Spleen (tissue), 11 donors: ENCODE measurements around the gene KIF5A. TPM values are rescaled to one million over a fixed set of nuclear protein-coding genes. Genes with fewer than 3 reads are reported as not detected.
A peak's percentile ranks its signal among the peaks of the same experiment; 100 is the strongest.

Source experiments
- DNase-seq: peaks from one replicate; pipeline ENCODE4 v3.0.0-alpha.2; 2020
- H3K27ac ChIP-seq, 8 donors: fragments of 200-600 bp; sonication (generic) in 7 of 8; 1 replicate in 4 of 8; 2 replicates in 4 of 8; pipeline versions ENCODE4 v1.5.0 to v1.8.0; 2016 to 2021; ENCODE audit warnings: inconsistent platforms in 4 of 8, mild to moderate bottlenecking in 4 of 8, moderate library complexity in 1 of 8
- H3K27me3 ChIP-seq, 7 donors: fragments of 200-600 bp; sonication (generic) in 6 of 7; replicated peaks in 1 of 7; 1 replicate in 4 of 7; 2 replicates in 3 of 7; pipeline versions ENCODE4 v1.5.0 to v1.8.0; 2016 to 2021; ENCODE audit warnings: inconsistent platforms in 3 of 7, mild to moderate bottlenecking in 1 of 7
- H3K36me3 ChIP-seq, 6 donors: fragments of 200-600 bp; sonication (generic) in 5 of 6; 1 replicate in 4 of 6; 2 replicates in 2 of 6; pipeline versions ENCODE4 v1.5.0 to v1.8.0; 2016 to 2021; ENCODE audit warnings: inconsistent platforms in 2 of 6
- H3K4me1 ChIP-seq, 6 donors: fragments of 200-600 bp; sonication (generic) in 5 of 6; 1 replicate in 3 of 6; 2 replicates in 3 of 6; pipeline versions ENCODE4 v1.5.0 to v1.8.0; 2016 to 2021; ENCODE audit warnings: inconsistent platforms in 3 of 6
- H3K4me3 ChIP-seq, 8 donors: fragments of 200-600 bp; sonication (generic) in 7 of 8; 1 replicate in 4 of 8; 2 replicates in 4 of 8; pipeline versions ENCODE4 v1.5.0 to v1.8.0; 2016 to 2021; ENCODE audit warnings: inconsistent platforms in 4 of 8, mild to moderate bottlenecking in 4 of 8, moderate library complexity in 2 of 8
- H3K9me3 ChIP-seq, 8 donors: fragments of 200-600 bp; sonication (generic) in 7 of 8; 1 replicate in 4 of 8; 2 replicates in 4 of 8; pipeline versions ENCODE4 v1.5.0 to v1.8.0; 2016 to 2021; ENCODE audit warnings: inconsistent platforms in 4 of 8
- CTCF ChIP-seq, 11 experiments: fragments of 200-600 bp in 7 of 11; fragments of 450-650 bp in 4 of 11; sonication (generic) in 4 of 11; IDR thresholded peaks in 8 of 11; conservative IDR thresholded peaks in 3 of 11; 1 replicate in 7 of 11; 2 replicates in 4 of 11; pipeline versions ENCODE4 v1.4.0 to v1.8.0; 2016 to 2021; ENCODE audit warnings: antibody characterized with exemption in 11 of 11, inconsistent platforms in 4 of 11, mild to moderate bottlenecking in 1 of 11
- POLR2A ChIP-seq, 3 donors: fragments of 450-650 bp; IDR thresholded peaks; one replicate each; pipeline ENCODE4 v1.5.1; 2017; ENCODE audit warnings: antibody characterized with exemption in 3 of 3, mild to moderate bottlenecking in 1 of 3
- POLR2AphosphoS5 ChIP-seq, 3 donors: sonication (generic); formaldehyde crosslinking; IDR thresholded peaks; one replicate each; pipeline ENCODE4 v1.5.1; 2017; ENCODE audit warnings: antibody characterized with exemption in 3 of 3
- WGBS, 5 donors: extraction: QIAGEN DNeasy Blood & Tissue Kit in 3 of 5; methylation state at CpG; one replicate each; pipeline versions ENCODE4 v1.1.5 to v1.1.7; 2013 to 2018; 5-methylcytosine and 5-hydroxymethylcytosine counted together
- intact Hi-C: fragments of 100-400 bp; cut with DNase I; formaldehyde crosslinking; loops from one replicate; pipeline ENCODE4 v1.15.0; 2023; ENCODE audit warnings: low total_unique reads
- polyA plus RNA-seq, 3 donors: library from polyadenylated mRNA; stranded (reverse); fragments of 200-250 nt; gene quantifications; one replicate each; pipeline ENCODE4 v1.2.1, GENCODE V29; 2013
- total RNA-seq, 7 donors: library from RNA; depleted of rRNA in 3 of 7; stranded (reverse); fragments of >200 nt in 3 of 7; fragmentation: NEBNext Ultra II Directional in 4 of 7; extraction: Animal tissue kit (Norgen Biotek cat#: 25700) in 4 of 7; gene quantifications; one replicate each; pipeline versions ENCODE4 v1.1.0 to v1.2.1, GENCODE V29; 2016 to 2021
- donor health status: healthy with polysubstance abuse.
- donor health status: DM: no; HTN: no; CAD: no; lungs with moderate emphysema.
- donor health status: DM: no; HTN: no; CAD: no.
- donor health status: Bipolar disorder and iron deficiency.
- donor health status: healthy.
- donor health status: DM: no; HTN: no; CAD: no.
- donor health status: DM: yes; HTN: yes; CAD: no.

Gene KIF5A
- total and polyA plus RNA-seq, 10 donors, result 0.07 to 0.76 (median 0.13) TPM; not detected in 1

DNA sequence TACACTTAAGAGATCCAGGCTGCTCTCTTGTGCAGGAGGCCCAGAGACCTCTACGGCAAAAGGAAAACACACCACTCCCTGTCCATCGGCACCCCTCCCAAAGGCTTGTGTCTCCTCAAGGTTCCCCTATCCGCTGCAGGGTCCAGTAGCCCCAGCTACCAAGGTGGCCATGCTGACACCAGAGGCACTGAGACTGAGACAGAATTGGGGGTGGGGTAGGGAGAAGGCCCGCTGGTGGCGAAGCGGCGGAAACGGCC is 30.1 kb upstream of the KIF5A start:
- 0 to 1% (median 0%) methylated on average over 8 of the region's 8 CpGs for WGBS, 5 donors
- intact Hi-C loops, result no loop called here
- Histone ChIP-seq H3K4me1 (peaks cover 45 to 75% (median 66%) of the 10 kb centered on the region in 6 donors), H3K27me3 (no peaks in the 10 kb centered on the region), H3K9me3 (no peaks in the 10 kb centered on the region), H3K36me3 (peaks cover 0 to 51% (median 40%) of the 10 kb centered on the region in 6 donors), H3K27ac (peak overlapping the region; percentile 98 to 100 (median 99)), H3K4me3 (peak overlapping the region; percentile 51 to 90 (median 78))
- DNase-seq, result no peak
- no peak for TF ChIP-seq POLR2A (IDR thresholded peaks at IDR 0.05)

DNA sequence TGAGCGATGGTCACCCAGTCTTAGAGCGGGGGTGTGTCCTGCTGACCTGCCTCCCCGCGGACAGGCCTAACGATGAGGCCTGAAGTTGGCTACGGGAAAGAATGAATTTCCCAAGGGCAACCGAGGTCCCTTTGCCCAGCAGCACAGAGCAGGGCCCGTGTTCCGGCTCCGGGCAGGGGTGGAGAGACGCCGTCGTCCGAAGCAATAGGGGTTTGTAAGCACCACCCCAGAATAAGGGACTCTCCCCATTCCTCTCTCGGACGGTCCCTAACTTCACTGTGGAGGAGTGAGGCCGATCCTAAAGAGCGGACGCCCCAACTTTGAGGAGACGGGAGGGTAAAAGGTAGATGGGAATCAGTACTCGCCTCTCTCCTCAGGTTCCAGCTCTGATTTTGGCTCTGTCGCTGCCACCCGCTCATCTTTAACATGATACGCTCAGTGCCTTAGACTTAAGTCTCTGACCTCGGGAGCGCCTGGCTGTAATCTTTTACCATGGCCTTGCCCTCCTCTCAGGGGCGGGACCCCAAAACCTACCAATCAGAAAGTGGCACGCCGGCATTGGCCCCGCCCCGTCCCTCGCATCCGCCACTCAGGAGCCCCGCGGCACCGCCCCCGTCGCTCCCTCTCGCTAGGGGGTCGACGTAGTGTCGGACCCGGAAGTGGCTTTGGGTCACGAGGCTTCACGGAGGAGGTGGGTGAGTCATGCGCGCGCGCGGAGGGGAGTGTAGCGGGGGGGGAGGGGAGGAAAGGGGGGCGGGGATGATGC is 29.6 kb upstream of the KIF5A start, which contains the start of gene DDIT3:
TSS of gene DDIT3 (minus strand) at position 462 of the 766 bp plus-strand sequence. CDS start 3,108 bp downstream, outside the sequence.
- Histone ChIP-seq H3K27ac (peak within 1 kb of the TSS; percentile 98 to 100 (median 99)), H3K4me3 (peak within 1 kb of the TSS; percentile 51 to 90 (median 78)), H3K27me3 (no peaks in the 10 kb centered on the region), H3K4me1 (peaks cover 47 to 79% (median 71%) of the 10 kb centered on the region in 6 donors), H3K9me3 (no peaks in the 10 kb centered on the region), H3K36me3 (peaks cover 0 to 51% (median 40%) of the 10 kb centered on the region in 6 donors)
- TF ChIP-seq POLR2A (IDR thresholded peaks at IDR 0.05) (peak; percentile 98 to 99 (median 98)), POLR2AphosphoS5 (IDR thresholded peaks at IDR 0.05) (peak; percentile 97 to 100 (median 97)), CTCF (IDR thresholded peaks at IDR 0.05 in 8 of 11, conservative IDR thresholded peaks at IDR 0.05 in 3 of 11) (peak in 2 of 11 experiments; percentile 35 to 42)
- 0 to 1% (median 0%) methylated on average over 36 to 52 of the region's 52 CpGs for WGBS, 5 donors
- intact Hi-C loops, result no loop called here
- peak; percentile 100 for DNase-seq

- no peaks in the 10 kb centered on the region for H3K27me3 ChIP-seq
- no peaks in the 10 kb centered on the region for H3K9me3 ChIP-seq
- H3K4me3 ChIP-seq, result peak overlapping the region in 6 of 8 donors; percentile 60 to 89 (median 74)
- no peak for TF ChIP-seq POLR2A (IDR thresholded peaks at IDR 0.05)
- TF ChIP-seq CTCF (IDR thresholded peaks at IDR 0.05 in 8 of 11, conservative IDR thresholded peaks at IDR 0.05 in 3 of 11), result no peak
- TF ChIP-seq POLR2AphosphoS5 (IDR thresholded peaks at IDR 0.05), result no peak
- intact Hi-C loops, result no loop called here
- peaks cover 47 to 87% (median 74%) of the 10 kb centered on the region in 6 donors for H3K4me1 ChIP-seq
- peaks cover 0 to 51% (median 40%) of the 10 kb centered on the region in 6 donors for H3K36me3 ChIP-seq
- WGBS, 5 donors, result 57 to 67% (median 58%) methylated on average over 17 of the region's 17 CpGs
- DNase-seq, result peak; percentile 88
- H3K27ac ChIP-seq, result peak overlapping the region; percentile 98 to 100 (median 99)
These were observed 28.3 kb upstream of the KIF5A start for GRCh38 chr12:57521525-57522010.

GRCh38 chr12:57522011-57522886 is 27.6 kb upstream of the KIF5A start, which contains the start of gene MBD6:
Gene MBD6 (plus strand): TSS chr12:57522824. CDS start chr12:57524304, 1,480 bp downstream.
- H3K36me3 ChIP-seq, result peaks cover 0 to 51% (median 40%) of the 10 kb centered on the region in 6 donors
- TF ChIP-seq CTCF (IDR thresholded peaks at IDR 0.05 in 8 of 11, conservative IDR thresholded peaks at IDR 0.05 in 3 of 11), result peak in 3 of 11 experiments; percentile 6 to 19 (median 14)
- peak in 1 of 3 donors; percentile 34 for TF ChIP-seq POLR2A (IDR thresholded peaks at IDR 0.05)
- peak; percentile 79 to 86 (median 81) for TF ChIP-seq POLR2AphosphoS5 (IDR thresholded peaks at IDR 0.05)
- H3K4me1 ChIP-seq, result peaks cover 47 to 87% (median 68%) of the 10 kb centered on the region in 6 donors
- H3K27ac ChIP-seq, result peak within 1 kb of the TSS; percentile 98 to 100 (median 99)
- intact Hi-C loops, result no loop called here
- H3K27me3 ChIP-seq, result no peaks in the 10 kb centered on the region
- peak; percentile 98 for DNase-seq
- WGBS, 5 donors, result 0 to 5% (median 1%) methylated on average over 3 to 57 of the region's 57 CpGs
- peak within 1 kb of the TSS; percentile 58 to 89 (median 70) for H3K4me3 ChIP-seq
- no peaks in the 10 kb centered on the region for H3K9me3 ChIP-seq
